HG03457 (cell line): ENCODE measurements around the gene CDCA3.
A peak's percentile ranks its signal among the peaks of the same experiment; 100 is the strongest.

Experiments
- ATAC-seq: cut with Tn5 transposase; IDR thresholded peaks from one replicate; pipeline ENCODE4 v1.9.1; 2021; ENCODE audit warnings: moderate number of reproducible peaks; ENCODE audit not compliant: unreplicated experiment

CDCA3 gene

GRCh38 chr12:6853626-6854025 is 2.5 kb upstream of the CDCA3 start:
- ATAC-seq: no peak

GRCh38 chr12:6852651-6853354 is 1.7 kb upstream of the CDCA3 start:
- ATAC-seq: no peak

- peak; percentile 61 for ATAC-seq
These were observed 1.0 kb upstream of the CDCA3 start, which contains the start of gene USP5 for GRCh38 chr12:6851921-6852650. Gene USP5, plus strand, starts transcription at chr12:6852150. Its CDS starts 30 bp downstream, at chr12:6852180.

GRCh38 chr12:6850796-6851152 is 312 bp downstream of the CDCA3 start:
- ATAC-seq: no peak

GRCh38 chr12:6849976-6850560 is 1.0 kb downstream of the CDCA3 start:
- ATAC-seq: no peak

GRCh38 chr12:6849427-6849826 is 1.7 kb downstream of the CDCA3 start:
- ATAC-seq: no peak

- ATAC-seq: no peak
These were observed 3.4 kb downstream of the CDCA3 start for GRCh38 chr12:6847676-6848075.

- ATAC-seq: no peak
These were observed 4.7 kb downstream of the CDCA3 start for GRCh38 chr12:6846316-6846869.

GRCh38 chr12:6845395-6845794 is 5.7 kb downstream of the CDCA3 start:
- no peak for ATAC-seq

- ATAC-seq: no peak
These were observed 7.8 kb downstream of the CDCA3 start for GRCh38 chr12:6843118-6843902.

GRCh38 chr12:6842075-6842474 is 9.0 kb downstream of the CDCA3 start:
- ATAC-seq: no peak

- no peak for ATAC-seq
These were observed 10.1 kb downstream of the CDCA3 start, which contains the start of gene GNB3 for GRCh38 chr12:6840761-6841515. Gene GNB3, plus strand, starts transcription at chr12:6840925. Its CDS starts 363 bp downstream, at chr12:6841288.

GRCh38 chr12:6840330-6840729 is 10.8 kb downstream of the CDCA3 start:
- ATAC-seq: no peak

GRCh38 chr12:6839482-6840201 is 11.4 kb downstream of the CDCA3 start:
- no peak for ATAC-seq

- no peak for ATAC-seq
These were observed 12.2 kb downstream of the CDCA3 start for GRCh38 chr12:6838854-6839253.

GRCh38 chr12:6837370-6838060 is 13.6 kb downstream of the CDCA3 start:
- no peak for ATAC-seq

GRCh38 chr12:6836851-6837250 is 14.2 kb downstream of the CDCA3 start:
- no peak for ATAC-seq

- ATAC-seq: no peak
These were observed 16.2 kb downstream of the CDCA3 start for GRCh38 chr12:6834873-6835272.

- no peak for ATAC-seq
These were observed 16.8 kb downstream of the CDCA3 start for GRCh38 chr12:6834254-6834653.
